Measurements from ENCODE around the gene EPHA4.

DNA sequence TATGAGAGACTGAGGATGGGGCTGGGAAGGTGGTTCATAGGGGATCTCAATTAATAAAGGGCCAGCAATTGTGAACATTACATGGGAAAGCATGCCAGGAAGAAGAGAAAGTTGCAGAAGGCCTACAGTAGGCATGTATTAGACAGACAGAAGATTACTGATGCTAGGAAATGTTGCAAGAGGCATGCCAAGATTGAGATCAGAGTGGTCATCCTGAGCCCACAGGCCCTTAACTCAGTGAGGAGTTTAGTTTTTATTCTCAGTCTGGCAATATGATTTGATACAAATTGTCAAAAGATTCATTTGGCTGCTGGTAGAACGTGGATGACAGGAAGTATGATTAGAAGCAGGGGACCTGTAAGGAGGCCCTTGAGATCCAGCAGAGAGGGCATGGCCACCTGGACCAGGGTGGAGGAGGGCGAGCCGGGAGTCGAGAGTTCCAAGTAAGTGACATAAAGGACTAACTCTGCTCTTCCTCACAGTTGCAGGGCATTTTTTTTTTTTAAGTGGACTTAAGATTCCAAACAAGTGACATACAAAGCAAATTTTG, 54.9 kb downstream of the EPHA4 start:
- TF ChIP-seq, protein P1, sequence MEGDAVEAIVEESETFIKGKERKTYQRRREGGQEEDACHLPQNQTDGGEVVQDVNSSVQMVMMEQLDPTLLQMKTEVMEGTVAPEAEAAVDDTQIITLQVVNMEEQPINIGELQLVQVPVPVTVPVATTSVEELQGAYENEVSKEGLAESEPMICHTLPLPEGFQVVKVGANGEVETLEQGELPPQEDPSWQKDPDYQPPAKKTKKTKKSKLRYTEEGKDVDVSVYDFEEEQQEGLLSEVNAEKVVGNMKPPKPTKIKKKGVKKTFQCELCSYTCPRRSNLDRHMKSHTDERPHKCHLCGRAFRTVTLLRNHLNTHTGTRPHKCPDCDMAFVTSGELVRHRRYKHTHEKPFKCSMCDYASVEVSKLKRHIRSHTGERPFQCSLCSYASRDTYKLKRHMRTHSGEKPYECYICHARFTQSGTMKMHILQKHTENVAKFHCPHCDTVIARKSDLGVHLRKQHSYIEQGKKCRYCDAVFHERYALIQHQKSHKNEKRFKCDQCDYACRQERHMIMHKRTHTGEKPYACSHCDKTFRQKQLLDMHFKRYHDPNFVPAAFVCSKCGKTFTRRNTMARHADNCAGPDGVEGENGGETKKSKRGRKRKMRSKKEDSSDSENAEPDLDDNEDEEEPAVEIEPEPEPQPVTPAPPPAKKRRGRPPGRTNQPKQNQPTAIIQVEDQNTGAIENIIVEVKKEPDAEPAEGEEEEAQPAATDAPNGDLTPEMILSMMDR (IDR thresholded peaks at IDR 0.05; ENCODE audit: low read length), result no peak
- TF ChIP-seq EZH2phosphoT487 (IDR thresholded peaks at IDR 0.05; ENCODE audit: low read length), result no peak
